Neural cell (in vitro differentiated cells): Measurements from ENCODE around the gene SBNO1. TPM values are rescaled to one million over a fixed set of nuclear protein-coding genes. Genes with fewer than 3 reads are reported as not detected.

ENCODE experiments used
- H2AFZ ChIP-seq: fragments of 200-600, 300-800 bp; sonication (generic), shearing (Covaris generic); 2 replicates; pipeline ENCODE4 v1.6.0; 2014; ENCODE audit warnings: low read depth, mild to moderate bottlenecking, antibody characterized with exemption, low read length, moderate library complexity
- H3F3A ChIP-seq: fragments of 200-600 bp; shearing (Covaris generic); 2 replicates; pipeline ENCODE4 v1.6.1; 2016; ENCODE audit warnings: mild to moderate bottlenecking, moderate library complexity, mixed read lengths, antibody characterized with exemption, low read length; ENCODE audit not compliant: insufficient read depth, poor library complexity, severe bottlenecking
- H3K27ac ChIP-seq: fragments of 200-600, 300-800 bp; sonication (generic), shearing (Covaris generic); 2 replicates; pipeline ENCODE4 v1.5.1; 2014; ENCODE audit warnings: mild to moderate bottlenecking, low read length, moderate library complexity
- H3K27me3 ChIP-seq: fragments of 300-800, 200-600 bp; sonication (generic), shearing (Covaris generic); 2 replicates; pipeline ENCODE4 v1.6.0; 2014; ENCODE audit warnings: mild to moderate bottlenecking, low read depth, low read length, moderate library complexity; ENCODE audit not compliant: insufficient read depth
- H3K36me3 ChIP-seq: fragments of 300-800, 200-600 bp; sonication (generic), shearing (Covaris generic); 2 replicates; pipeline ENCODE4 v1.5.1; 2014; ENCODE audit warnings: mild to moderate bottlenecking, antibody characterized with exemption, low read length, moderate library complexity; ENCODE audit not compliant: insufficient read depth
- H3K4me2 ChIP-seq: fragments of 300-800, 200-600 bp; sonication (generic), shearing (Covaris generic); 2 replicates; pipeline ENCODE4 v1.6.0; 2014; ENCODE audit warnings: mild to moderate bottlenecking, low read length
- H3K4me3 ChIP-seq: fragments of 300-800, 200-600 bp; sonication (generic), shearing (Covaris generic); 2 replicates; pipeline ENCODE4 v1.5.1; 2014; ENCODE audit warnings: mild to moderate bottlenecking, low read length, moderate library complexity
- H3K79me2 ChIP-seq: fragments of 200-600 bp; shearing (Covaris generic); replicated peaks from 2 replicates; pipeline ENCODE4 v1.6.0; 2014; ENCODE audit warnings: mild to moderate bottlenecking, low read length, moderate library complexity; ENCODE audit not compliant: insufficient read depth
- H3K9ac ChIP-seq: fragments of 300-800, 200-600 bp; sonication (generic), shearing (Covaris generic); 2 replicates; pipeline ENCODE4 v1.6.1; 2016; ENCODE audit warnings: mild to moderate bottlenecking, low read length, mixed read lengths
- H3K9me2 ChIP-seq: fragments of 200-600 bp; shearing (Covaris generic); 2 replicates; pipeline ENCODE4 v1.6.1; 2016; ENCODE audit warnings: mild to moderate bottlenecking, low read length, mixed read lengths; ENCODE audit not compliant: insufficient read depth
- H3K9me3 ChIP-seq: fragments of 200-600, 300-800 bp; sonication (generic), shearing (Covaris generic); 2 replicates; pipeline ENCODE4 v1.6.1; 2016; ENCODE audit warnings: mild to moderate bottlenecking, mixed run types, low read length, moderate library complexity, mixed read lengths
- H4K20me1 ChIP-seq: fragments of 200-600 bp; shearing (Covaris generic); 2 replicates; pipeline ENCODE4 v1.6.1; 2016; ENCODE audit warnings: mild to moderate bottlenecking, mixed run types; ENCODE audit not compliant: insufficient read depth
- CTCF ChIP-seq: fragments of 450-650 bp; IDR thresholded peaks from 2 replicates; pipeline ENCODE4 v1.5.1; 2014; ENCODE audit warnings: antibody characterized with exemption, mild to moderate bottlenecking, moderate library complexity; ENCODE audit not compliant: poor library complexity, severe bottlenecking
- EP300 ChIP-seq: fragments of 450-650 bp; conservative IDR thresholded peaks from 2 replicates; pipeline ENCODE4 v1.6.1; 2014; ENCODE audit warnings: antibody characterized with exemption, mild to moderate bottlenecking, moderate library complexity; ENCODE audit not compliant: poor library complexity, severe bottlenecking
- EZH2 ChIP-seq: fragments of 200-600, 300-800 bp; shearing (Covaris generic), sonication (generic); IDR thresholded peaks from 2 replicates; pipeline ENCODE4 v1.6.1; 2014; ENCODE audit warnings: antibody characterized with exemption, low read length, borderline replicate concordance, mild to moderate bottlenecking; ENCODE audit not compliant: insufficient read depth, poor library complexity, severe bottlenecking
- MXI1 ChIP-seq: fragments of 450-650 bp; conservative IDR thresholded peaks from 2 replicates; pipeline ENCODE4 v1.6.1; 2014; ENCODE audit warnings: antibody characterized with exemption, mild to moderate bottlenecking; ENCODE audit not compliant: poor library complexity, severe bottlenecking
- POLR2AphosphoS5 ChIP-seq: IDR thresholded peaks from 2 replicates; pipeline ENCODE4 v1.6.1; 2012
- RAD21 ChIP-seq: fragments of 450-650 bp; conservative IDR thresholded peaks from 2 replicates; pipeline ENCODE4 v1.6.1; 2014; ENCODE audit warnings: antibody characterized with exemption, mild to moderate bottlenecking, moderate library complexity
- REST ChIP-seq: IDR thresholded peaks from 2 replicates; pipeline ENCODE4 v1.6.1; 2012; ENCODE audit warnings: borderline replicate concordance
- SMC3 ChIP-seq: fragments of 450-650 bp; conservative IDR thresholded peaks from 2 replicates; pipeline ENCODE4 v1.6.1; 2014; ENCODE audit warnings: antibody characterized with exemption, mild to moderate bottlenecking, moderate library complexity; ENCODE audit not compliant: poor library complexity
- TAF1 ChIP-seq: IDR thresholded peaks from 2 replicates; pipeline ENCODE4 v1.6.1; 2012; ENCODE audit warnings: low read depth
- polyA plus RNA-seq: library from polyadenylated mRNA; depleted of rRNA; stranded (reverse); fragments of >200 nt; gene quantifications from 2 replicates; pipeline ENCODE4 v1.2.3, GENCODE V29; 2014

SBNO1 gene
- polyA plus RNA-seq, 1 donor from 2014 or later: 17.9 TPM

GRCh38 chr12:123356159-123356670, 8.4 kb downstream of the SBNO1 start:
- no peak overlapping the region for H3K4me2 ChIP-seq
- H3K79me2 ChIP-seq: peaks cover 77% of the 10 kb centered on the region
- no peaks in the 10 kb centered on the region for H3K27me3 ChIP-seq
- H2AFZ ChIP-seq: no peak overlapping the region
- no peaks in the 10 kb centered on the region for H3K36me3 ChIP-seq
- H3K4me3 ChIP-seq: no peak overlapping the region
- H3F3A ChIP-seq: no peaks in the 10 kb centered on the region
- TF ChIP-seq POLR2AphosphoS5: no peak
- TF ChIP-seq REST: no peak
- TF ChIP-seq EZH2: no peak
- no peak for TF ChIP-seq SMC3
- TF ChIP-seq CTCF: no peak
- TF ChIP-seq RAD21: no peak
- no peak for TF ChIP-seq TAF1
- no peak for TF ChIP-seq MXI1
- TF ChIP-seq EP300: no peak
- no peaks in the 10 kb centered on the region for H4K20me1 ChIP-seq
- no peaks in the 10 kb centered on the region for H3K9me2 ChIP-seq
- no peak overlapping the region for H3K9ac ChIP-seq
- H3K9me3 ChIP-seq: no peaks in the 10 kb centered on the region
- no peak overlapping the region for H3K27ac ChIP-seq

- H3K79me2 ChIP-seq: peaks cover 75% of the 10 kb centered on the region
- H3K4me3 ChIP-seq: no peak overlapping the region
- no peak overlapping the region for H3K9ac ChIP-seq
- no peaks in the 10 kb centered on the region for H3K27me3 ChIP-seq
- no peaks in the 10 kb centered on the region for H3F3A ChIP-seq
- no peaks in the 10 kb centered on the region for H3K36me3 ChIP-seq
- H4K20me1 ChIP-seq: no peaks in the 10 kb centered on the region
- no peak overlapping the region for H3K27ac ChIP-seq
- no peaks in the 10 kb centered on the region for H3K9me3 ChIP-seq
- TF ChIP-seq SMC3 (no peak), EP300 (no peak), REST (no peak), TAF1 (no peak)
- no peaks in the 10 kb centered on the region for H3K9me2 ChIP-seq
- H3K4me2 ChIP-seq: no peak overlapping the region
- H2AFZ ChIP-seq: no peak overlapping the region
Observed at GRCh38 chr12:123354600-123354999, 10.0 kb downstream of the SBNO1 start.
